Measurements from ENCODE around the gene CCND1.

CCND1 gene

GRCh38 chr11:69641681-69642548 lies 959 bp downstream of the CCND1 start:
- no peak for DNase-seq

DNA sequence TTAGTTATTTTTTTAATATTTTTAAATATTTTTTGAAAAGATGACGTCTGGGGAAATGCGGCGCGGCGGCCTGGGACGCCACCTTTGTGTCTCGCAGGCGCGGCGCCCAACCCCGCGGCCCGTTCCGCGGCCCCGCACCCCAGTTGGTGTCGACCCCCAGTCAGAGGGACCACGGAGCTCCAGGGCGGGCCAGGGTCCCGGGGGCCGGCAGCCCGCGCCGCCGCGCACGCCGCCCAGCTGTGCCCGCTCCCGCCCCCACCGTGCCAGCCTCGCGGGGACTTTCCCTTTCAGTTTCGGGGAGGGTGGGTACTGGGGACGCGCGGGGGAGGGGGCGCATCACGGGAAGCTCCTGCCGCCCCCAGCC lies 1.6 kb downstream of the CCND1 start:
- DNase-seq, result no peak

- peak; percentile 82 for DNase-seq
These were observed 2.1 kb downstream of the CCND1 start for GRCh38 chr11:69642913-69643632.

- DNase-seq, result no peak
These were observed 2.7 kb downstream of the CCND1 start for GRCh38 chr11:69643646-69644045.

DNA sequence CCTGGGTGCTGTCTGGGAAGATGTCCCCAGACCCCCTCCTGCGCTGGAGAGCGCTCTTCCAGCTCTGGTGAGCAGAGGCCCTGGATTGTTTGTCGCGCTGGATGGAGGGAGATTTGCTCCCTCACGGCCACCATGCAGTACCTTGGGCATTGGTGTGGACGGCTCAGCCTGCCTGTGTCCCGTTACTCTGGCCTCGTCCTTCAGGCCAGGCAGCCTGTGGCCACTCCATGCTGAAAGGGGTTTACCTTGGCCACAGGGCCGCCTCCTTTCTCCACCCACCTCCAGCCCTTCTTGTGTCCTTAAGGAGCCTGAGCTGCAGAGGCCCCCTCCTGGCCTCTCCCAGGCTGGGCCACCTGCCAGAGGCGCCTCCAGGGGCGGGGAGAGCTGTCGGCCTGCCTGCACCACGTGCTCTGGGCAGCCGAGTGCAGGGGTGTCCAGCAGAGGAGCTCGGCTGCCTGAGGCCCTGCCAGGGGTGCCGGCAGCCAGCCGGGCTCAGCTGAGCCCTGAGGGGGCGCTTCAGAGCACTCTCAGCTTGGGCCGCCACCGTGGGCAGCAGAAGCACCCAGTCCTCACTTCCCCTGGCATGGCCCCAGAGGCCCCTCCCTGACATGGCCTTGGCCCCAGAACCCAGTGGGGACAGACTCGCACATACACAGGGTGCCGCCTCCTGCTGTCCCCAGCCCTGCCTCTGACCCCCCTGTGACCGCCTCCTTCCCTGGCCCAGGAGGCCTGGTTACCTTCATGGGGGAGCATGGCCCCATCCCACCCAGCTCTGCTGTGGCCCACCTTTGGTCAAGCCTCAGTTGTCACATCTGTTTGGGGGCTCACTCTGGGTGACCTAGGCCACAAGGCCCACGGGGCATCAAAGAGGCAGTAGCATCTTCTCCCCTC lies 3.4 kb downstream of the CCND1 start:
- DNase-seq, result peak; percentile 85

DNA sequence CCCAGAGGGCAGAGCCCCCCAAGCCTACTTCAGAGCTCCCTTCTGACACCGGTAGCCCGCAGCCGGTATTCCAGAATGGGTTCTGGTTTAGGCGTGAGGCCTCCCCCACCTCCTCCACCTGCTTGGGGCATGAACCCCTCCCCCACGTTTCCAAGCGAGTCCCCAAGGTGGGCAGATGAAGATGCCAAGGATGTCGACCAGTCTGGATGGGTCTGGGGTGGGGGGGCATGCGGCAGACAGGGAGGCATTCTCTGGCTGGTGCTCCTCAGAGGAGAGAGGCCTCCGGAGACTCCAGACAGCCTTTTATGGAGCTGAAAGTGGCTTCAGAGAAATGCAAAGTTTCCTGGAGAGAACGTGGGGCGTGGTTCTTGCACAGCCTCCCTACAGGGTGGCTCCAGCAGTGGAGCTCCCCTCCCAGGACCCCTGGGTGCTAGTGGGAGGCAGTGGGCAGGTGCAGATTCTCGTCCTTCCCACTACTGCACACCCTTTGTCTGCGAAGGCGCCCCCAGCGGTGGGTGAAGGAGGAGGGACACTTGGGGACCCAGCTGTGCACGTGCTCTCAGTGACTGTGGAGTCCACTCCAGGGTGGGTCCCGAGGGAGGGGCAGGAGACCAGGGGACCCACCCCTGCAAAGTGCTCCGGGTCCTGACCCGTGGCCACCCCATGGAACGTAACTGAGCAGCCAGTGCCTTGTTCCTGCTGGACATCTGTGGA lies 4.2 kb downstream of the CCND1 start:
- DNase-seq, result no peak

- no peak for DNase-seq
These were observed 5.0 kb downstream of the CCND1 start for GRCh38 chr11:69645801-69646492.

GRCh38 chr11:69646493-69647389 lies 5.8 kb downstream of the CCND1 start:
- DNase-seq, result no peak

GRCh38 chr11:69647390-69647748 lies 6.4 kb downstream of the CCND1 start:
- DNase-seq, result no peak

DNA sequence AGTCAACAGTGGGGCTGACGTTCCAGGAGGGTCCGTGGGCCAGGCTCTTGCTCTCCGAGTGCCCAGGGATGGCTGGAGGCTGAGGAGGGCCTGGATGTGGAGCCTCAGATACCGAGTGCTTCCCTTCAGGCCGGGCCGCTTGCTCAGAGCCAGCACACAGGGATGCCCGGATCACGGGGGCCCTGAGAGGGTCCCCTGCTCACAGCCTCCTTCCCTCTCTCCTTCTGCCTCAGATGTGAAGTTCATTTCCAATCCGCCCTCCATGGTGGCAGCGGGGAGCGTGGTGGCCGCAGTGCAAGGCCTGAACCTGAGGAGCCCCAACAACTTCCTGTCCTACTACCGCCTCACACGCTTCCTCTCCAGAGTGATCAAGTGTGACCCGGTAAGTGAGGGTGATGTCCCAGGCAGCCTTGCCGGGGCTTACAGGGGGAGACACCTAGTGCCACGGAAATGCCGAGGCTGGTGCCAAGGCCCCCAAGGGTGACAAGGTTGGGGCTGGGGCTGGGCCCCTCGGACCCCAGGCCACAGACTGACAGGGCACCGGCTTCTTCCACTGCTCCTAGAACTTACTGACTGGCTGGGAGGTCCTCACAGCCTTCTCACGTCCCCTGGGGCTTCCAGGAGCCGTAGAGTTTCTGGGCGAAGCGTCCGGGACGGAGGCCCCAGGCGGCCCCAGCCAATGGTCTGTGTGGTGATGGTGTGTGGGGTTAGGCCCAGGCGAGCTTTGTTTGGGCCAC lies 7.0 kb downstream of the CCND1 start:
- no peak for DNase-seq

- no peak for DNase-seq
These were observed 8.0 kb downstream of the CCND1 start for GRCh38 chr11:69648679-69649575.

DNA sequence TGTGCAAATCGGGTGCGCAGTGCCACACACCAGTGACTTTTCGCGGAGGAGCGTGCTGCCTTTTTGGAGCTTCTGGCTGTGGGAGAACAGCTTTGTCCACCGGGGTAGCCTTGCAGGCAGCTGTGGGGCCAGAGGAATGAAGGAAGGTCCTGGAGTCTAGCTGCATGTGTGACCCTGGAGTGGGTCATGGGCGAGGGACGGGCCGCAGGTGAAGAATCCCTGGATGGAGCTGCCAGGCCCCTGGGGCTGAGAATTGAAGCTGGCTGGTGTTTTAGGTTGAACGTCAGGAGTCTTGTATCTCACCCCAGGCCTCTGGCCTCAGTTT lies 8.6 kb downstream of the CCND1 start:
- no peak for DNase-seq

- DNase-seq, result no peak
These were observed 9.3 kb downstream of the CCND1 start for GRCh38 chr11:69650081-69650831.

GRCh38 chr11:69650832-69651344 lies 9.9 kb downstream of the CCND1 start:
- no peak for DNase-seq

DNA sequence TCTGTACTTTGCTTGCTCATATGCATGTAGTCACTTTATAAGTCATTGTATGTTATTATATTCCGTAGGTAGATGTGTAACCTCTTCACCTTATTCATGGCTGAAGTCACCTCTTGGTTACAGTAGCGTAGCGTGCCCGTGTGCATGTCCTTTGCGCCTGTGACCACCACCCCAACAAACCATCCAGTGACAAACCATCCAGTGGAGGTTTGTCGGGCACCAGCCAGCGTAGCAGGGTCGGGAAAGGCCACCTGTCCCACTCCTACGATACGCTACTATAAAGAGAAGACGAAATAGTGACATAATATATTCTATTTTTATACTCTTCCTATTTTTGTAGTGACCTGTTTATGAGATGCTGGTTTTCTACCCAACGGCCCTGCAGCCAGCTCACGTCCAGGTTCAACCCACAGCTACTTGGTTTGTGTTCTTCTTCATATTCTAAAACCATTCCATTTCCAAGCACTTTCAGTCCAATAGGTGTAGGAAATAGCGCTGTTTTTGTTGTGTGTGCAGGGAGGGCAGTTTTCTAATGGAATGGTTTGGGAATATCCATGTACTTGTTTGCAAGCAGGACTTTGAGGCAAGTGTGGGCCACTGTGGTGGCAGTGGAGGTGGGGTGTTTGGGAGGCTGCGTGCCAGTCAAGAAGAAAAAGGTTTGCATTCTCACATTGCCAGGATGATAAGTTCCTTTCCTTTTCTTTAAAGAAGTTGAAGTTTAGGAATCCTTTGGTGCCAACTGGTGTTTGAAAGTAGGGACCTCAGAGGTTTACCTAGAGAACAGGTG lies 11.1 kb downstream of the CCND1 start:
- DNase-seq, result no peak

DNA sequence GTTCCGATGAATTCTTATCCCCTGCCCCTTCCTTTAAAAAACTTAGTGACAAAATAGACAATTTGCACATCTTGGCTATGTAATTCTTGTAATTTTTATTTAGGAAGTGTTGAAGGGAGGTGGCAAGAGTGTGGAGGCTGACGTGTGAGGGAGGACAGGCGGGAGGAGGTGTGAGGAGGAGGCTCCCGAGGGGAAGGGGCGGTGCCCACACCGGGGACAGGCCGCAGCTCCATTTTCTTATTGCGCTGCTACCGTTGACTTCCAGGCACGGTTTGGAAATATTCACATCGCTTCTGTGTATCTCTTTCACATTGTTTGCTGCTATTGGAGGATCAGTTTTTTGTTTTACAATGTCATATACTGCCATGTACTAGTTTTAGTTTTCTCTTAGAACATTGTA lies 12.0 kb downstream of the CCND1 start:
- DNase-seq, result no peak

- no peak for DNase-seq
These were observed 12.5 kb downstream of the CCND1 start for GRCh38 chr11:69653406-69653960.

Data from EL (cell line).